CD14-positive monocyte (primary cell): ENCODE results near the gene ERF. TPM values are rescaled to one million over a fixed set of nuclear protein-coding genes. Genes with fewer than 3 reads are reported as not detected.

ENCODE experiments used
- DNase-seq, 3 donors: peaks; one replicate each; pipeline ENCODE4 v3.0.0-alpha.2; 2011 to 2022
- H2AFZ ChIP-seq: 2 replicates; pipeline ENCODE4 v1.6.0; 2012; ENCODE audit warnings: mild to moderate bottlenecking, low read depth, low read length, inconsistent platforms; ENCODE audit not compliant: insufficient read depth, poor library complexity, severe bottlenecking
- H3K27ac ChIP-seq, 2 donors: 1 replicate in 1 of 2; 2 replicates in 1 of 2; pipeline ENCODE4 v1.5.1; 2012 to 2013; ENCODE audit warnings: low read length in 2 of 2, control low read depth in 1 of 2, inconsistent platforms in 1 of 2, low read depth in 1 of 2, mild to moderate bottlenecking in 1 of 2
- H3K27me3 ChIP-seq, 2 donors: one replicate each; pipeline versions ENCODE4 v1.6.0 to v1.6.1; 2011 to 2013; ENCODE audit warnings: low read length in 2 of 2; ENCODE audit not compliant: control insufficient read depth in 2 of 2, insufficient read depth in 2 of 2
- H3K36me3 ChIP-seq, 2 donors: replicated peaks in 1 of 2; 1 replicate in 1 of 2; 2 replicates in 1 of 2; pipeline versions ENCODE4 v1.5.1 to v1.6.1; 2012 to 2013; ENCODE audit warnings: low read length in 2 of 2, control low read depth in 1 of 2, inconsistent platforms in 1 of 2, mild to moderate bottlenecking in 1 of 2; ENCODE audit not compliant: insufficient read depth in 2 of 2, control insufficient read depth in 1 of 2
- H3K4me1 ChIP-seq, 2 donors: 1 replicate in 1 of 2; 2 replicates in 1 of 2; pipeline versions ENCODE4 v1.5.1 to v1.6.1; 2012 to 2013; ENCODE audit warnings: low read length in 2 of 2, control low read depth in 1 of 2, inconsistent platforms in 1 of 2, mild to moderate bottlenecking in 1 of 2, moderate library complexity in 1 of 2; ENCODE audit not compliant: insufficient read depth in 2 of 2, control insufficient read depth in 1 of 2
- H3K4me2 ChIP-seq: replicated peaks from 2 replicates; pipeline ENCODE3; 2012; ENCODE audit warnings: low read length, moderate library complexity, mild to moderate bottlenecking; ENCODE audit not compliant: poor library complexity, severe bottlenecking; ENCODE audit errors: extremely low read depth
- H3K4me3 ChIP-seq, 3 experiments: fragments of 200-600 bp in 1 of 3; sonication (generic) in 1 of 3; replicated peaks in 1 of 3; 1 replicate in 2 of 3; 2 replicates in 1 of 3; pipeline ENCODE4 v1.5.1; 2011 to 2013; ENCODE audit warnings: low read length in 3 of 3, mild to moderate bottlenecking in 3 of 3, control low read depth in 2 of 3, low read depth in 2 of 3, inconsistent platforms in 1 of 3, moderate library complexity in 1 of 3
- H3K79me2 ChIP-seq: 2 replicates; pipeline ENCODE4 v1.6.0; 2012; ENCODE audit warnings: mild to moderate bottlenecking, control low read depth, inconsistent platforms, low read length, moderate library complexity; ENCODE audit not compliant: insufficient read depth
- H3K9ac ChIP-seq: 2 replicates; pipeline ENCODE4 v1.6.0; 2017; ENCODE audit warnings: low read length, mild to moderate bottlenecking; ENCODE audit not compliant: insufficient read depth, poor library complexity, severe bottlenecking
- H3K9me3 ChIP-seq, 2 donors: replicated peaks in 1 of 2; 1 replicate in 1 of 2; 2 replicates in 1 of 2; pipeline versions ENCODE4 v1.5.1 to v1.6.1; 2012 to 2013; ENCODE audit warnings: low read length in 2 of 2, control low read depth in 1 of 2; ENCODE audit not compliant: control insufficient read depth in 1 of 2, insufficient read depth in 1 of 2
- H4K20me1 ChIP-seq: 2 replicates; pipeline ENCODE4 v1.6.0; 2012; ENCODE audit warnings: mild to moderate bottlenecking, low read length, control low read depth, moderate library complexity; ENCODE audit not compliant: insufficient read depth
- H3K27ac Mint-ChIP-seq, 7 donors: one replicate each; pipeline ENCODE4 v1.8.0; 2020; ENCODE audit warnings: mild to moderate bottlenecking in 7 of 7, mixed read lengths in 7 of 7, moderate library complexity in 6 of 7, inconsistent platforms in 2 of 7
- H3K27me3 Mint-ChIP-seq, 3 donors: one replicate each; pipeline ENCODE4 v1.8.0; 2021 to 2022; ENCODE audit warnings: low read depth in 3 of 3, mild to moderate bottlenecking in 3 of 3, mixed read lengths in 3 of 3, moderate library complexity in 3 of 3, inconsistent platforms in 1 of 3
- H3K36me3 Mint-ChIP-seq, 2 donors: one replicate each; pipeline ENCODE4 v1.8.0; 2020; ENCODE audit warnings: mixed read lengths in 2 of 2, inconsistent platforms in 1 of 2, mild to moderate bottlenecking in 1 of 2
- H3K4me1 Mint-ChIP-seq: one replicate; pipeline ENCODE4 v1.8.0; 2020; ENCODE audit warnings: mild to moderate bottlenecking, mixed read lengths
- H3K4me3 Mint-ChIP-seq, 2 donors: one replicate each; pipeline ENCODE4 v1.8.0; 2020; ENCODE audit warnings: mild to moderate bottlenecking in 2 of 2, mixed read lengths in 2 of 2, moderate library complexity in 1 of 2
- H3K9me3 Mint-ChIP-seq, 7 donors: one replicate each; pipeline ENCODE4 v1.8.0; 2020 to 2022; ENCODE audit warnings: mixed read lengths in 7 of 7, mild to moderate bottlenecking in 6 of 7, moderate library complexity in 6 of 7, inconsistent platforms in 2 of 7
- WGBS: methylation state at CpG from one replicate; pipeline ENCODE4 v1.1.5; 2013; ENCODE audit warnings: missing lambda C conversion rate; ENCODE audit not compliant: insufficient coverage; 5-methylcytosine and 5-hydroxymethylcytosine counted together
- intact Hi-C, 2 donors: fragments of 100-400 bp; cut with micrococcal nuclease; formaldehyde crosslinking; loops; one replicate each; pipeline versions ENCODE4 v1.15.0 to v1.15.1; 2023
- polyA plus RNA-seq, 3 donors: library from polyadenylated mRNA; depleted of rRNA in 1 of 3; unstranded in 2 of 3; stranded (reverse) in 1 of 3; fragments of 300-500 nt in 2 of 3; fragments of >200 nt in 1 of 3; fragmentation: Illumina TruSeq in 2 of 3; gene quantifications; 1 replicate in 2 of 3; 2 replicates in 1 of 3; pipeline ENCODE4 v1.2.3, GENCODE V29; 2012 to 2021
- TF ChIP-seq, protein P1 (sequence below): fragments of 200-600 bp; IDR thresholded peaks from one replicate; pipeline ENCODE4 v1.8.0; 2022; ENCODE audit warnings: antibody characterized with exemption, mild to moderate bottlenecking

The ERF gene
- polyA plus RNA-seq, 3 donors, result 2.3 to 42.6 (median 3.4) TPM

DNA sequence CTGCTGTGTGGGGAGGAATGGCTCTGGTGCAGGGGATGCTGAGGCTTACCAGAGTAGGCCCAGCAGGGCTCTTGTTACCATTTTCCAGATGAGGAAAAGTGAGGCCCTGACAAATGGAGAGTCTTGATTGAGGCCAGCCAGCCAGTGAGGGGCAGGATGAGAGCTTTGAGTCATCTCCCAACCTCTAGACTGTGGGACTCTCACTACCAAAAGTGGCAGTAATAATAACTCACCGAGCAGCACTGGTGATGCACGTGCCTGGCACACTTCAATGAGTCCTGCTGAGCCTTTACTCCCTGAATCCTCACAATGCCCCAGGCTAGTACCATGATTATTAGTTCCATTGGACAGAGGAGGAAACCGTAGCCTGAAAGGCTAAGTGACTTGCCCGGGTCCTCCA is 21.9 kb upstream of the ERF start:
- Mint-ChIP-seq H3K36me3 (peaks cover 35 to 55% of the 10 kb centered on the region in 2 donors), H3K4me1 (peaks cover 41% of the 10 kb centered on the region), H3K4me3 (no peak overlapping the region), H3K27ac (peak overlapping the region in 2 of 7 donors; percentile 20 to 54), H3K27me3 (peaks cover 0 to 5% (median 2%) of the 10 kb centered on the region in 3 donors), H3K9me3 (no peaks in the 10 kb centered on the region)
- Histone ChIP-seq H3K9ac (no peak overlapping the region), H3K36me3 (peaks cover 39 to 58% of the 10 kb centered on the region in 2 donors), H3K27me3 (no peaks in the 10 kb centered on the region), H3K4me3 (no peak overlapping the region), H4K20me1 (peaks cover 72% of the 10 kb centered on the region), H3K79me2 (peaks cover 86% of the 10 kb centered on the region), H2AFZ (no peak overlapping the region), H3K4me2 (no peak overlapping the region), H3K27ac (no peak overlapping the region), H3K4me1 (peaks cover 29 to 58% of the 10 kb centered on the region in 2 donors), H3K9me3 (no peaks in the 10 kb centered on the region)
- DNase-seq, result no peak
- intact Hi-C loops, result no loop called here
- TF ChIP-seq, protein P1, sequence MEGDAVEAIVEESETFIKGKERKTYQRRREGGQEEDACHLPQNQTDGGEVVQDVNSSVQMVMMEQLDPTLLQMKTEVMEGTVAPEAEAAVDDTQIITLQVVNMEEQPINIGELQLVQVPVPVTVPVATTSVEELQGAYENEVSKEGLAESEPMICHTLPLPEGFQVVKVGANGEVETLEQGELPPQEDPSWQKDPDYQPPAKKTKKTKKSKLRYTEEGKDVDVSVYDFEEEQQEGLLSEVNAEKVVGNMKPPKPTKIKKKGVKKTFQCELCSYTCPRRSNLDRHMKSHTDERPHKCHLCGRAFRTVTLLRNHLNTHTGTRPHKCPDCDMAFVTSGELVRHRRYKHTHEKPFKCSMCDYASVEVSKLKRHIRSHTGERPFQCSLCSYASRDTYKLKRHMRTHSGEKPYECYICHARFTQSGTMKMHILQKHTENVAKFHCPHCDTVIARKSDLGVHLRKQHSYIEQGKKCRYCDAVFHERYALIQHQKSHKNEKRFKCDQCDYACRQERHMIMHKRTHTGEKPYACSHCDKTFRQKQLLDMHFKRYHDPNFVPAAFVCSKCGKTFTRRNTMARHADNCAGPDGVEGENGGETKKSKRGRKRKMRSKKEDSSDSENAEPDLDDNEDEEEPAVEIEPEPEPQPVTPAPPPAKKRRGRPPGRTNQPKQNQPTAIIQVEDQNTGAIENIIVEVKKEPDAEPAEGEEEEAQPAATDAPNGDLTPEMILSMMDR, result no peak
- WGBS, result 97% methylated on average over 2 of the region's 4 CpGs

DNA sequence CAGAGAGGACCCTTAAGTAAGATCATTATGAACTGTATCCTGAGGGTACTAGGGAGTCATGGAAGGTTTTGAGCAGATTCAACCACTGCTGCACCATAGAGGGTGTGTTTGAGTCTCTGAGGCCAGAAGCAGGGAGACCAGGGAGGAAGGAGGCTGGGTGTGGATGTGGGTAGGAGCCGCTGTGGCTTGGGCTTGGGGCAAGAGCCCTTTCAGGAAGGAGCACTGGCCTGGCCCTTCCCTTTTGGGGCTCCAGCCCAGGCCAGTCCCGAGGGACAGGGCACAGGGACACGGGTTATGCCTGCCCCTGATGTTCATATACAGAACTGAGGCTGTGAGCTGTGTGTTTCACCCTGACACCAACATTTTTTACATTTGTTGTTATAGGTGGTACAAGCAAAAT is 21.4 kb upstream of the ERF start:
- Histone ChIP-seq H3K9me3 (no peaks in the 10 kb centered on the region), H3K79me2 (peaks cover 86% of the 10 kb centered on the region), H3K9ac (no peak overlapping the region), H3K27me3 (no peaks in the 10 kb centered on the region), H3K27ac (no peak overlapping the region), H4K20me1 (peaks cover 66% of the 10 kb centered on the region), H3K4me3 (no peak overlapping the region), H3K4me2 (no peak overlapping the region), H3K4me1 (peaks cover 27 to 58% of the 10 kb centered on the region in 2 donors), H2AFZ (no peak overlapping the region), H3K36me3 (peaks cover 40 to 59% of the 10 kb centered on the region in 2 donors)
- TF ChIP-seq, protein P1, result no peak
- Mint-ChIP-seq H3K4me1 (peaks cover 45% of the 10 kb centered on the region), H3K36me3 (peaks cover 38 to 60% of the 10 kb centered on the region in 2 donors), H3K4me3 (peak overlapping the region in 1 of 2 donors; percentile 67), H3K27ac (peak overlapping the region in 5 of 7 donors; percentile 12 to 83 (median 62)), H3K27me3 (peaks cover 0 to 5% (median 0%) of the 10 kb centered on the region in 3 donors), H3K9me3 (no peaks in the 10 kb centered on the region)
- peak in 1 of 3 donors; percentile 4 for DNase-seq
- intact Hi-C loops, result no loop called here
- no CpG with 5 or more reads among the region's 3 CpGs for WGBS
